GM04504 (cell line): Measurements from ENCODE around the gene ATL1.
"Not testable (repeated sequence)": the region's sequence is repeated elsewhere in the genome, so short reads cannot be mapped to it uniquely, and the experiment has no call there.

Experiments used
- DNase-seq: peaks from one replicate; pipeline ENCODE4 v3.0.0-alpha.2; 2012; ENCODE audit warnings: low read depth

The ATL1 gene

DNA sequence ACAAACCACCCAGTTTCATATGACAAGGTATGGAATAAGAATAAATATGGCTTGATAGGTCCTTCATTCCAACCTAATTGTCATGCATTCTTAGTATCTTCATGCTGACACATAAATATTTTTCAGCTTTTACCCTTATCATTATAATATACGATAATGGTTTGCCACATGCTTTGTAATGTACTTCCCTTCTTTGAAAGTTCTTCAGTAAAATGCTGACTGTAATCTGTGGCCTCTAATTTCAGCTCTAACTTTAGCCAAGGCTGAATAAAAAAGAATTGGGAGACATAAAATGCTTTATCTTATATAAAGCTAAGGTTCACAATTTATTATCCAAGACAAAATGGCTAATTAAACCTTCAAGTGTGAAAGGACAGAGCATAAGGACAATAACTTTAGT is 24.9 kb upstream of the ATL1 start:
- no peak for DNase-seq

DNA sequence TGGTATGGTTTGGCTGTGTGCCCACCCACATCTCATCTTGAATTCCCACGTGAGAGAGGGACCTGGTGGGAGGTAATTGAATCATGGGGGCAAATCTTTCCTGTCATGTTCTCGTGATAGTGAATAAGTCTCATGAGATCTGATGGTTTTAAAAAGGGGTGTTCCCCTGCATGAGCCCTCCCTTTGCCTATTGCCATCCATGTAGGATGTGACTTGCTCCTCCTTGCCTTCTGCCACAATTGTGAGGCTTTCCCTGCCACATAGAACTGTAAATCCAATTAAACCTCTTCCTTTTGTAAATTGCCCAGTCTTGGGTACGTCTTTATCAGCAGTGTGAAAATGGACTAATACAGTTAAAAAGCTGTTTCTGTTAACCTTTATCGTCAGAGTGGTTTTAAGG is 21.9 kb upstream of the ATL1 start:
- DNase-seq: not testable (repeated sequence)

DNA sequence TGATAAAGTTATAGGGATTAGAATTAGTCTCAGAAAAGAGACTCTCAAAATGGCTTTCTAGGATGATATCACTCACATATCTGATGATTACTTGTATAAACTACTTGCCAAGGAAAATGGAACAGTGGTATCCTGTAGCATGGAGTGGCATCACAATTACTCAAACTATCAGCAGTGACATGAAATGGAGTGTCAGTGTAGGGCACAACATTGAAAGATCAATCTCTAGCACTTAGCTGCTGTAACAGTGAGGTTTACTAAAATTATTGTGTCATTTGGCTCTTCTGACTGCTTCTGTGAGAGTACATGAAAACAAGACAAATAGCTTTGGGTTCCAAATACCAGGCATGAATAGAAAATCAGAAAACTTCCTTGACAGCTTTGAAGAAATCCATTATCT is 20.9 kb upstream of the ATL1 start:
- DNase-seq: no peak

DNA sequence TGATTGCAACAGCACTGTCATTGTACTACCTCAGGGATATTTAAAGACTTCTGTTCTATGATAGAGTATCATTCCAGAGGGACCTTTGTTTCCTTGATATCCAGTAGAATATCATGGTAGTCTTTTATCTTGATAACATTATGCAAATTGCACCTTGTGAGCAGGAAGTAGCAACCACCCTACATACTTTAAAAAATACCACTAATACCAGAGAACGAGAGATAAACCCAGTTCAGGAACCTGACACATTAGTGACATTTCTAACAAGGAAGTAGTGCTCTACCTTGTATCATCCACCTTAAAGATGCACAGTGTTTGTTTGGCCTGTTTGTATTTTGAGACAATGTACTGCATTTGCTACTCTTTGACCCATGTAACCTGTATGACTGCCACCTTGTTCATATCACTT is 18.8 kb upstream of the ATL1 start:
- DNase-seq: no peak

DNA sequence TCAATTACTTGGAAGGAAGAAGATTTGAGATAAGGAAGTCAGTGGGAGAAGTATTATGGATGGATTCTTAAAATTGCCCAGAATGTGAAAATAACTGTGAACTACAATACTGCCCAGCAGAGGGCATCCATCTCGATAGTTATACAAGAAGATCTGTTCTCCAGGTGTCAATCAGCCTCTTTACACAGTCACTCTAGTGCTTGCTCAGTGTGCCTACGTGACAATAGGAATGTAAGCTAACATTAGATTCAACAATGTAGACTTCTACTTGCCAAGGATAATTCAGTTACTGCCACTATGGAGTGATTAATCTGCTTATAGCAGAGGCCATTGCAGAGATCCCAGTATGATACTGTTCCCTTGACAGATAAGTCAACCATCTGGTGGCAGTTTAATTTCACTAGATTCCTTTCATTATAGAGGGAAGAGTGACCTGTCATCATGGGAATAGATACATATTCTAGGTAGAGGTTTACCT is 17.0 kb upstream of the ATL1 start:
- no peak for DNase-seq

DNA sequence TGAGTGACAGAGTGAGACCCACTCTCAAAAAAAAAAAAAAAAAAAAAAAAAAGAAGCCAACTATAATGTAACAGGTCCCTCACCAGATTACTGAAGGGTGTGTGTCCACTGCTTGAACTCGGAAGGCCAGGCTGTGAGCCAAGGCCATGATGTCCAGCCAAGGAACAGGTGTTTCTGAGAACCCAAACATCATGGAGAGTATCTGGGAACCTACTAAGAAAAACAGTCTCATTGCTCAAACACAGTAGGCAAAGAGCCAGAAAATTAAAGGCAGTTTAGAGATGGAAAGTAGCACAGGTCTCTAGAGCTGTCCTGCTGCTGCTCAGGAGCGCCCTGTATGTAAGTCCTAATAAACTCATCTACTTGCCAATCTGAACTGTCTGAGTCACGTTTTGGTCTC is 15.0 kb upstream of the ATL1 start:
- DNase-seq: no peak

DNA sequence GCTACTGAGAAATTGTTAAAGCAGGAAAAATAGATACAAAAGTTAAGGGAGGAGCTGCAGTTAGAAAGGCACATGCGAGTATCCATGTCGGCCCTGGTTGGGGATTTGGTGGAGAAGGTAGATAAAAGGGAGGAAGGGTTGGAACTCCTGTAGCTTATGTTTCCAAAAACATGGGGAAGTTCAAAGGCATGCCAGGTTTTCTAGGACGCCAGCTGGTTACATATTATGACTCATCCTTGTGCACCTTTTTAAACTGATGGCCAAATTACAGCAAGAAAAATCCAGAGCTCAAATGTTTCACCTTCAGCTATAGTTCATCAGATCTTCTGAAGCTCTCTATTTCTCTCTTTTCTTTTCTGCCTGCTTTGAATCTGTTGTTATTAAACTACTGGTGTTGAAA is 14.3 kb upstream of the ATL1 start:
- no peak for DNase-seq

DNA sequence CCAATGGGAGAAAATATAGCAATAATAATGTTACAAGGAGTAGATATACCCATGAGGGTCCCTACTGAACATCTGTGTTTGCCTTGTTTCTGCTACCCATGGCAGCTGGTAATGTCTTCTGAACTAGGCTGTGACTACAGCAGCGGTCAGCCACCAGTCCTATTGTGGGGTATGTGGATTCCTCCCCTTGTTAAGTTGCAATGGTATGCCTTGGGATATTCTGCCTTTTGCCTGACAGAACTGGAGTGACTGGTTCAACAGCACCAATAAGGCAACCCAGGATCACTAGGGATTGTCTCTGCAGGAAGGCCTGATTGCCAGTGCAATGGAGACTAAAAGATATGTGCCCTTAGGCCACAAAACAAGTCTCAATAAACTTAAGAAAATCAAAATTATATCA is 9.7 kb upstream of the ATL1 start:
- no peak for DNase-seq

DNA sequence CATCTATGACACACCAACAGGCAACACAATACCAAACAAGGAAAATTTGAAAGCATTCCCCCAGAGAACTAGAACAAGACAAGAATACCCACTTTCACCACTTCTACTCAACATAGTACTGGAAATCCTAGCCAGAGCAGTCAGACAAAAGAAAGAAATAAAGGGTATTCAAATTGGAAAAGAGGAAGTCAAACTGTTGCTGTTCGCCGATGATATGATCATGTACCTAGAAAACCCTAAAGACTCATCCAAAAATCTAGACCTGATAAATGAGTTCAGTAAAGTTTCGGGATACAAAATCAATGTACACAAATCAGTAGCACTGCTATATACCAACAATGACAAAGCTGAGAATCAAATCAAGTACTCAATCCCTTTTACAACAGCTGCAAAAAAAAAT is 8.1 kb upstream of the ATL1 start:
- DNase-seq: no peak

DNA sequence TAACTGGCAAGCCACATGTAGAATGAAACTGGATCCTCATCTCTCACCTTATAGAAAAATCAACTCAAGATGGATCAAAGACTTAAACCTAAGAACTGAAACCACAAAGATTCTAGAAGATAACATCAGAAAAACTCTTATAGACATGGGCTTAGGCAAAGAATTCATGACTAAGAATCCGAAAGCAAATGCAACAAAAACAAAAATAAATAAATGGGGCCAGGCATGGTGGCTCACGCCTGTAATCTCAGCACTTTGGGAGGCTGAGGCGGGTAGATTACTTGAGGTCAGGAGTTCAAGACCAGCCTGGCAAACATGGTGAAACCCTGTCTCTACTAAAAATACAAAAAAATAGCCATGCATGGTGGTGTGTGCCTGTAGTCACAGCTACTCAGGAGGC is 7.1 kb upstream of the ATL1 start:
- not testable (repeated sequence) for DNase-seq

DNA sequence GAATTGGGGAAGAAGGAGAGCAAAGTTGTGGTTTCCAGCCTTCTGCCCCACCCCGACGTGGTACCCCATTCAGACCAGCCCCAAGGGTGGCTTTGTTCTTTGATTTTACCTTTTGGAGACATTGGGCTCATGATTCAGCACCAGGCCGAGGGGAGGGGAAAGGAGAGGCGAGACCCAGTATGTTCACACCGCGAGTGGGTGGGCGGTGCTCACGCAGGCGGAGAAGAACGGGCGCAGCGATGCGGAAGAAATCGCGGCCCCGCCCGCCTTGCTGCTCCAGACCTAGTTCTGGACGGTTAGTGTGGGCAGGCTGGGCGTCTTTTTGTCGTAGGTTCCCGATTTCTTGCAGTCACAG is 963 bp downstream of the ATL1 start:
- DNase-seq: no peak

DNA sequence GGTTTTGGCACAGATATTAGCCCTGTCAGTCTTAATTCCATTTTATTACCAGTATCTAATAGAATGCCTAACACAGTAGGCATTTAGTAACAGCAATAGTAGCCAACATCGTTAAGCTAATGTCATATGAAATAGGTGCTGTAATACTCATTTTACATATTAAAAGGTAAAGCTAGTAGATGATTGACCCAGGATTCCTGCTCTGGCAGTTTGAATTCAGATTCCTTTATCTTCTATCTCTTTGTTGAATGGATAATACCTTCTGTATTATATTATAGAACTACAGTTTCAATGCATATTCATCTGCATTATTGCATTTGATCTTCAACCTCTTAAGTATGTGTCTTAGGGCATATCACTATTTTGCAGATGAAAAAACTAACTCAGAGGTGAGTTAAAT is 2.9 kb downstream of the ATL1 start:
- no peak for DNase-seq

DNA sequence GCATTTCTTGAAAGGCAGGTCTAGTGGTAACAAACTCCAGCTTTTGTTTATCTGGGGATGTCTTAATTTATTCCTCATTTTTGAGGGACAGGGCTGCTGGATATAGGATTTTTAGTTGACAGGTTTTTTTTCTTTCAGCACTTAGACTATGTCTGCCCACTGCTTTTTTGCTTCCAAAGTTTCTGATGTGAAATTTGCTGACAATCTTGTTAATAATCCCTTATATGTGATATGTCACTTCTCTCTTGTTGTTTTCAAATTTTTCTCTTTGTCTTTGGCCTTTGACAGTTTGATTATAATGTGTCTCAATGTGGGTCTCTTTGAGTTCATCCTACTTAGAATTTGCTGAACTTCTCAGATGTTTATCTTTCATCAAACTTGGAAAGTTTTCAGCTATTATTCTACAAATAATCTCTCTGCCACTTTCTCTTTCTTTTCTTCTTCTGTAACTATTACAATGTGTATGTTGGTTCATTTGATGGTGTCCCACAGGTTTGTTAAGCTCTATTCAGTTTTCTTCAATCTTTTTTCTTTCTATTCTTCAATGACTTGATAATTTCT is 9.8 kb downstream of the ATL1 start:
- no peak for DNase-seq

DNA sequence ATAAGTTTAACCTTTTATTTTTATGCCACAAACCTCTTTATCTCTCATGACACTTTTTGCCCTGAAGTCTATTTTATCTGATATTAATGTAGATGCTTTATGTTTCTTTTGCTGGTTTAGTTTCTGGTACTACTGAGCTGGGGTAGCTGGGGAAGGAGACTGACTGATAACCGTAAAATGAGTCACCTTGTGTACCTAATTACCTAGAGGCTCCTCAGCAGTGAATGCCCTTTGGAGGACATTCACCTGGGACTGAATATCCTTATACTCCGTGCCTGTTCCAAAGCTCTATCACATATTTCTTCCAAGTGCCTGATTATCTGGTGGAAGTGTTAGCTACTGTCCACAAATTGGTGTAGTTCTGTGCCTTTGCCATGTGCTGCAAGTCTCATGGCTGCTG is 13.9 kb downstream of the ATL1 start:
- no peak for DNase-seq

DNA sequence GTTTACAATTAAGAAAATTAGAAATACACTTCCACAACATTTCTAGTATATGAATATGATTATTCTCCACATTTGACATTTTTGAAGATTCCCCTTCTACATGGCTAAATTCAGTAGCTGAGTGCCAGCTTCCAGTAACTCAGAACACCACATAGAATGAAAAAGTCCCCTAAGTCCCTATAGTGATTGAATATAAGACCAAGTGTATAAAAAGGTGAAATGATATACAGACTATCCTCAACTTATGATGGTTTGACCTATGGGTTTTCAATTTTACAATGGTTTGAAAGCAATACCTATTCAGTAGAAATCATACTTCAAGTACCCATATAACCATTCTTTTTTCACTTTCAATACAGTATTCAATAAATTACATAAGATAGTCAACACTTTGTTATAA is 15.8 kb downstream of the ATL1 start:
- DNase-seq: no peak

DNA sequence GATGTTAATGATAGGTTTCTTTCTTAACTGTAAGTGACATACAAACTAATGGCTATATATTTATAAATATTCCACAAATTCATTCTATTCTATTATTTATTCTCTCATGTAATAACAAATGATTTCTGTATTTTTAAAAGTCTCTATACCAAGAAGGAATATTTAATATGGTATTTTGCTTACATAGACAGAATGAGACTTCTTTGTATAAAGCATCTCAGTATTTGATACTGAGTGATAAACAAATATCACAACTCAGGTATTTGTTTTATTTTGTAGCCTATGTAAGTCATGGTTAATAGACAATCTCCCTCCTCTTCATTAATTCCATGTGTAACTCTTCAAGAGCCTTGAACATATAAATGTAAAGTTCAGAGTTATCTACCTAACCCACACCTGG is 18.0 kb downstream of the ATL1 start:
- no peak for DNase-seq

DNA sequence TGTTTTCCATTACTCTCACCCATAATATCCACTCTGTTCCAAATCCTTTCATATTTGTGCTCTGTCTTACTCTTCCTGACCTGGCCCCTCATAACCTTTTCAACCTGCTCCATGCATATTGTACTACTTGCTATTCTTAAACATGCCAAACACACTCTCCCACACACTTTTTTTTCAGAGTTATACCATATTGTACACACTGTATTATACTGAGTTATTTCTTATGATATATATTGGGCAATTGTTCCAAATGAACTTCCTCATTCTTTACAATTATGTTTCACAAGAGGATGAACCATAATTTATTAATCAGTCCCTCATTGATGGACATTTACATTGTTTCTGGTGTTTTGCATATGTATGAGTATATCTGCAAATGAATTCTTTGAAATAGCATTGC is 18.5 kb downstream of the ATL1 start:
- no peak for DNase-seq

DNA sequence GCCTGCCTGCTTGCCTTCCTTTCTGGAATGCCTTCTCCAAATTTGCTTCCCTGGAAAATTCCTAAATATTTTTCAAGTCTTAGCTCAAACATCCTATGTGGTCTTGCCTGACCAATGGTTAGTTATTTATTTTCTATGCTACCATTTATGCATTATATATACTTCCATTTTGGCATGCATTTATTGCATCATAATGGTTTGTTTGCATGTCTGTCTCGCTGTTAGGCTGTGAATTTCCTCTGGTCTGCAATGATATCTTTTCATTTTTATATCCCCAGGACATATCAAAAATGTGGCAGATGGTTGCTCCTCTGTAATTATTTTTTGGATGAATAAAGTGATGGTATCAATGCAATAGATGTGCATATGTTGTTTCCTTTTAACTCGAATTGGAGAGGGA is 30.5 kb downstream of the ATL1 start:
- DNase-seq: no peak

DNA sequence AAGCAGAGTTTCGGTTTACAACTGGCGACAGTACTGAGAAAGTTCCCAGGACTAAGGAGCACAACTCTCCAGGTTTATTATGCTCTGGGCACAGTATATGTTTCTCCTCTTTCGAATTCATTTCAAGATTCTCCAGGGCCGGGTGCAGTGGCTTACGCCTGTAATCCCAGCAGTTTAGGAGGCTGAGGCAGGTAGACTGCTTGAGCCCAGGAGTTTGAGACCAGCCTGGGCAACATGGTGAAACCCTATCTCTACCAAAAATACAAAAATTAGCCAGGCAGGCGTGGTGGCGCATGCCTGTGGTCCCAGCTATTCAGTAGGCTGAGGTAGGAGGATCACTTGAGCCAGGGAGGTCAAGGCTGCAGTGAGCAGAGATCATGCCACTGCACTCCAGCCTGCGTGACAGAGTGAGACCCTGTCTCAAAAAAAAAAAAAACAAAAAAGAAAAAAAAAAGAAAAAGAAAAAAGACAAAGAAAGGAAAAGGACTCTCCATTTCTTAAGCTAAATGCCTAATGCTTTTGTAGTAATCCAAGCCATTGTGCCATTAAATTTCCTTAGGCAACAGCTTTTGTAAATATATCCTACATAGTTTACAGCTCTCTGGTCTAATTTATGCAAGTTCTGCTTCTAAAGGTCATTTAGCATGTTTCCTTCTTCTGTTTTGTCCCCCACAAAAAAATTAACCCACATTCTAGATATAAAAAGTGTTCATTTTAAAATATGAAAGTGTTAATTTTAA is 34.8 kb downstream of the ATL1 start:
- DNase-seq: no peak

DNA sequence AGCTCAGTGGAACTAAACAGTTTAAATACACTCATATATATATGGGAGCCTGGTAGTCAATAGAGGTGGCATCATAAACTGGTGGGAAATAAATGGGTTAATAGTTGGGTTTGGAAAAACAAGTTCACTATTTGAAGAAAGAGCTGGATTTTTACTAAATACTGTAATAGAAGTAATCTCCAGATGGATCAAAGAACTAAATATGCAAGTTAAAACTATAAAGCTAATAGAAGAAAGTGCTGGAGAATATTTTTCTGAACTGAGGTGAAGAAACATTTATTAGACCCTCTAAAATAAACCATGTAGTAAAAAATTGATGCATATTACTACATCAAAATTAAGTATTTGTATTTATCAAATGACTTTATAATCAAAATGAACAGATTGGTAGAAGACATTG is 38.8 kb downstream of the ATL1 start:
- no peak for DNase-seq

DNA sequence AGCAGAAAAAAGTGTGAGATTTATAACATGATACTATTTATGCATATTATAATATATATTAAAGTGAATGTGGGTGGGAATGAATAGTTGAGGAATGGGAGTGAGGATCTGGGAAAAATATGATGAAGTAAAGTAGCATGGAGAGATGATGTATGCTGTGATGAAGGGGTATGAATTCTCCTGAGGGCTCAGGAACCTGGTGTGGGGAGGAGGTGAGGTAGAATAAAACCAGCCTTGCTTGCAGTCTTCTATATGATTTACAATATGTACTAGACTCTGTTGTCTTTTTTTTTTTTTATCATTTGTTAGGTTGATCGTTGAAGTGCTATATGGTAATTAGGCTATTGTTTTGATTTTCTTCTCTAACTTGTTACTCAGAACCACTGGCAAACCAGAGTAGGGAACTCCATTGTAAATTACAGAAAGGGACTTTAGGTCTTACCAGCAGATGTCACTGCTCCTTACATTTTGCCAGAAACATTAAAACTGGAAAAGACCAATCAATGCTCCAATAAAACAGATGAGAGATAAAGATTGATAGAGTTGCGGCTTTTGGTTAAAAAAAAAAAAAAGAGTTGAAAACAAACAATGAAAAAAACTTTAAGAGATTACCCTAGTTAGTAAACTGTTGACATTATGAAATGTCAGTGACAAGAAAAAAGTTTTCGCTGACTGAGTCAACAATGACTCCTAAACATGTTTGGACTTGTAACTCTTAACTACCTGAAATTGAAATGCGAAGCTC is 39.9 kb downstream of the ATL1 start:
- DNase-seq: no peak

DNA sequence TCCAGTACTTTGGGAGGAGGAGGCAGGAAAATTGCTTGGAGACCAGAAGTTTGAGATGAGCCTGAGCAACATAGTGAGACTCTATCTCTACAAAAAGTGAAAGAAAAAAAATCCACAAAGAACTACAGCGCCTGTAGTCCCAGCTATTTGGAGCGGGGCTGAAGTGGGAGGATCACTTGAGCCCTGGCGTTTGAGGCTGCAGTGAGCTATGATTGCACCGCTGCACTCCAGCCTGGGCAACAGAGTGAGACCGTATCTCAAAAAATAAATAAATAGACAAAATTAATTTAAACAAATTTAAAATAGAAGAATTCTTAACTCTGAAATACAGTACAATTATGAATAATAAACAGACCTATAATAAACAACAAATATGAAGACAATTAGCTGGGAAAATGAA is 40.9 kb downstream of the ATL1 start:
- DNase-seq: no peak

DNA sequence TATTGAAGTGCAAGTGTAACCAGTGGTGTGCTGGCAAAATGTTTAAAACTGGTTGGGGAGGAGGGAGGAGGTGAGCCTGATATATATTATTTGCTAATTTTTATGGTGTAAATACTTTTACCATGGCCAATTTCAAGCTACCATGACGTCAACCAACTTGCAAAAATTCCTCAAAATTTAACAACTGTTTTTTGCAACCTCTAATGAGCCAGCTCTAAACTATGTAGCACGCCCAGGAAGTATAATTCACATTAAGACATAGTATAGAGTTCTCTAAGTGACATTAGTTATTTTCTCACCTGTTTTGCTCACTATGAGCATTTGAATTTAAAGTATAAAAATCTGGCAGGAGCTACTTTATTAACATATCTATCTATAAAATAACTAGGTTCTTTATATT is 41.4 kb downstream of the ATL1 start:
- DNase-seq: no peak

DNA sequence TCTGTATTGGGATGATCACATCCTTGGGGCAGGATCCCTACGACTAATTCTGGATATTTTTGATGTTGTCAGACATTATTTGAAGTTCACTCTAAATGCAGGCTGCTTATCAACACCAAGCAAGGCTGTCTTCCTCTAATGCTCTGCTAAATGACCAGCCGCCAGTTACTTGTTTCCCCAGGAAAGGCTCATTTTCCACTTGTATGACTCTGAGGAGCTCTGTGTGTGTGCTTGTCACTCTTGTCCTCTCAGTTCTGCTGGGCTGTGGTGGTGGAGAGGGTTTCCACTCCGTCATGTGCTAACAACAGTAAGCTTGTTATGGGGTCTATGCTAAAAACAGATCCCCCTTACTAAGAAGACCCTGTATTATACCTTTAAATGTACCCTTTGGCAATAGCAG is 42.1 kb downstream of the ATL1 start:
- no peak for DNase-seq
